WTC11 (cell line): ENCODE data around the gene TMEM144. TPM values are rescaled to one million over a fixed set of nuclear protein-coding genes. Genes with fewer than 3 reads are reported as not detected.

Source experiments
- ATAC-seq: fragments of 200-7000 bp; cut with Tn5 transposase; 2 replicates; pipeline ENCODE4 v1.10.0; 2021; ENCODE audit warnings: mild to moderate bottlenecking, moderate library complexity
- CTCF ChIA-PET: fragments of 300-600 bp; sonication (Branson Sonifier 250); formaldehyde crosslinking; loops from one replicate; lab custom pipeline; 2021; ENCODE audit warnings: antibody characterized with exemption; lab: Charles Lee
- POLR2A ChIA-PET: fragments of 350-600 bp; sonication (Branson Sonifier 250); formaldehyde crosslinking; loops from one replicate; lab custom pipeline; 2021; ENCODE audit warnings: antibody characterized with exemption; lab: Charles Lee
- DNase-seq: peaks from one replicate; pipeline ENCODE4 v3.0.0; 2021; ENCODE audit warnings: low spot score
- H3K27ac Mint-ChIP-seq: 2 replicates; pipeline ENCODE4 v1.8.0; 2021; ENCODE audit warnings: mixed read lengths
- H3K27me3 Mint-ChIP-seq: 2 replicates; pipeline ENCODE4 v1.8.0; 2021; ENCODE audit warnings: low read depth, mild to moderate bottlenecking, moderate library complexity, mixed read lengths
- H3K36me3 Mint-ChIP-seq: 2 replicates; pipeline ENCODE4 v1.8.0; 2021; ENCODE audit warnings: mixed read lengths
- H3K4me1 Mint-ChIP-seq: 2 replicates; pipeline ENCODE4 v1.8.0; 2022; ENCODE audit warnings: mixed read lengths
- H3K4me3 Mint-ChIP-seq: 2 replicates; pipeline ENCODE4 v1.8.0; 2021; ENCODE audit warnings: mild to moderate bottlenecking, moderate library complexity, mixed read lengths
- H3K9me3 Mint-ChIP-seq: 2 replicates; pipeline ENCODE4 v1.8.0; 2021; ENCODE audit warnings: mixed read lengths
- CBFB ChIP-seq: sonication (generic); formaldehyde crosslinking; IDR thresholded peaks from 2 replicates; pipeline ENCODE4 v1.8.1; 2022; ENCODE audit warnings: mild to moderate bottlenecking, low read depth, missing genetic modification reagents
- EMX1 ChIP-seq: fragments of 250-450 bp; sonication (Bioruptor Pico); IDR thresholded peaks from 2 replicates; pipeline ENCODE4 v1.8.0; 2021; ENCODE audit warnings: mild to moderate bottlenecking
- ESRRA ChIP-seq: sonication (generic); formaldehyde crosslinking; IDR thresholded peaks from 2 replicates; pipeline ENCODE4 v1.8.1; 2022; ENCODE audit warnings: mild to moderate bottlenecking, missing genetic modification reagents, borderline replicate concordance
- ETV6 ChIP-seq: sonication (generic); formaldehyde crosslinking; IDR thresholded peaks from 2 replicates; pipeline ENCODE4 v1.8.1; 2022; ENCODE audit warnings: mild to moderate bottlenecking, missing genetic modification reagents
- FOXP1 ChIP-seq: sonication (generic); formaldehyde crosslinking; IDR thresholded peaks from 2 replicates; pipeline ENCODE4 v1.8.0; 2022; ENCODE audit warnings: missing genetic modification reagents, mild to moderate bottlenecking, moderate library complexity, borderline replicate concordance
- GABPB1 ChIP-seq: sonication (generic); formaldehyde crosslinking; IDR thresholded peaks from 2 replicates; pipeline ENCODE4 v1.8.1; 2023; ENCODE audit warnings: mild to moderate bottlenecking, missing genetic modification reagents
- GTF2I ChIP-seq: fragments of 250-450 bp; sonication (Bioruptor Pico); conservative IDR thresholded peaks from 2 replicates; pipeline ENCODE4 v1.4.0; 2021; ENCODE audit warnings: mild to moderate bottlenecking
- HMGA2 ChIP-seq: fragments of 250-450 bp; sonication (Bioruptor Pico); IDR thresholded peaks from 2 replicates; pipeline ENCODE4 v1.4.0; 2021; ENCODE audit warnings: mild to moderate bottlenecking, moderate library complexity
- IRF2 ChIP-seq: sonication (generic); formaldehyde crosslinking; IDR thresholded peaks from 2 replicates; pipeline ENCODE4 v1.8.0; 2022; ENCODE audit warnings: low read depth, missing genetic modification reagents, borderline replicate concordance
- MYBL2 ChIP-seq: sonication (generic); formaldehyde crosslinking; IDR thresholded peaks from 2 replicates; pipeline ENCODE4 v1.8.1; 2023; ENCODE audit warnings: mild to moderate bottlenecking, moderate library complexity, missing genetic modification reagents
- RELA ChIP-seq: sonication (generic); formaldehyde crosslinking; IDR thresholded peaks from 2 replicates; pipeline ENCODE4 v1.8.1; 2022; ENCODE audit warnings: missing genetic modification reagents, mild to moderate bottlenecking, borderline replicate concordance
- TP53 ChIP-seq: sonication (generic); formaldehyde crosslinking; IDR thresholded peaks from 2 replicates; pipeline ENCODE4 v1.8.1; 2023; ENCODE audit warnings: mild to moderate bottlenecking, missing genetic modification reagents
- USF1 ChIP-seq: sonication (generic); formaldehyde crosslinking; IDR thresholded peaks from 2 replicates; pipeline ENCODE4 v1.8.0; 2022; ENCODE audit warnings: mild to moderate bottlenecking, missing genetic modification reagents
- USF2 ChIP-seq: sonication (generic); formaldehyde crosslinking; IDR thresholded peaks from 2 replicates; pipeline ENCODE4 v1.8.1; 2023; ENCODE audit warnings: mild to moderate bottlenecking, missing genetic modification reagents, moderate library complexity
- ZBTB21 ChIP-seq: sonication (generic); formaldehyde crosslinking; IDR thresholded peaks from 2 replicates; pipeline ENCODE4 v1.8.1; 2023; ENCODE audit warnings: mild to moderate bottlenecking, missing genetic modification reagents, borderline replicate concordance
- ZMAT4 ChIP-seq: fragments of 250-450 bp; sonication (Bioruptor Pico); IDR thresholded peaks from 2 replicates; pipeline ENCODE4 v1.9.0; 2021; ENCODE audit warnings: mild to moderate bottlenecking
- ZNF219 ChIP-seq: sonication (generic); formaldehyde crosslinking; IDR thresholded peaks from 2 replicates; pipeline ENCODE4 v1.8.0; 2023; ENCODE audit warnings: missing genetic modification reagents, mild to moderate bottlenecking, borderline replicate concordance
- total RNA-seq: library from RNA; stranded (reverse); gene quantifications from 3 replicates; pipeline ENCODE4 v1.2.3, GENCODE V29; 2021
- TF ChIP-seq, protein P1 (sequence below): sonication (generic); formaldehyde crosslinking; IDR thresholded peaks from 2 replicates; pipeline ENCODE4 v1.8.1; 2023; ENCODE audit warnings: mild to moderate bottlenecking, missing genetic modification reagents

Gene TMEM144
- total RNA-seq, 1 experiment from 2014 or later: 3.8 TPM

- no peak for TF ChIP-seq EMX1 (CRISPR knock-in tag)
- TF ChIP-seq TP53 (CRISPR knock-in tag): no peak
Observed at GRCh38 chr4:158291334-158292055, 81.2 kb downstream of the TMEM144 start (continued).

- H3K27ac Mint-ChIP-seq: no peak overlapping the region
- DNase-seq (no peak), ATAC-seq (no peak)
- no peaks in the 10 kb centered on the region for H3K27me3 Mint-ChIP-seq
- H3K4me1 Mint-ChIP-seq: peaks cover 3% of the 10 kb centered on the region
- TF ChIP-seq ETV6: no peak
- TF ChIP-seq IRF2 (CRISPR knock-in tag): no peak
- no peak for TF ChIP-seq RELA (CRISPR knock-in tag)
- POLR2A ChIA-PET: no interaction called here
- CTCF ChIA-PET: no interaction called here
- H3K36me3 Mint-ChIP-seq: peaks cover 36% of the 10 kb centered on the region
- H3K4me3 Mint-ChIP-seq: no peak overlapping the region
- peaks cover 46% of the 10 kb centered on the region for H3K9me3 Mint-ChIP-seq
Observed at GRCh38 chr4:158292156-158292555, 81.9 kb downstream of the TMEM144 start.

GRCh38 chr4:158295053-158295452, 84.8 kb downstream of the TMEM144 start:
- no peak for ATAC-seq
- H3K27me3 Mint-ChIP-seq: no peaks in the 10 kb centered on the region
- H3K9me3 Mint-ChIP-seq: peaks cover 61% of the 10 kb centered on the region
- no peak overlapping the region for H3K4me3 Mint-ChIP-seq
- no peak for DNase-seq
- POLR2A ChIA-PET: no interaction called here
- CTCF ChIA-PET: no interaction called here
- H3K27ac Mint-ChIP-seq: no peak overlapping the region
- H3K4me1 Mint-ChIP-seq: no peaks in the 10 kb centered on the region
- TF ChIP-seq ESRRA (CRISPR knock-in tag): no peak
- TF ChIP-seq ZBTB21 (CRISPR knock-in tag): no peak
- TF ChIP-seq GABPB1 (CRISPR knock-in tag): peak; percentile 97
- no peak for TF ChIP-seq FOXP1 (CRISPR knock-in tag)
- no peak for TF ChIP-seq ZMAT4
- no peak for TF ChIP-seq GTF2I (CRISPR knock-in tag)
- peaks cover 46% of the 10 kb centered on the region for H3K36me3 Mint-ChIP-seq

- H3K4me1 Mint-ChIP-seq: peaks cover 11% of the 10 kb centered on the region
- no peak for TF ChIP-seq MYBL2 (CRISPR knock-in tag)
- TF ChIP-seq USF1 (CRISPR knock-in tag): no peak
- TF ChIP-seq USF2 (CRISPR knock-in tag): no peak
- TF ChIP-seq, protein P1, sequence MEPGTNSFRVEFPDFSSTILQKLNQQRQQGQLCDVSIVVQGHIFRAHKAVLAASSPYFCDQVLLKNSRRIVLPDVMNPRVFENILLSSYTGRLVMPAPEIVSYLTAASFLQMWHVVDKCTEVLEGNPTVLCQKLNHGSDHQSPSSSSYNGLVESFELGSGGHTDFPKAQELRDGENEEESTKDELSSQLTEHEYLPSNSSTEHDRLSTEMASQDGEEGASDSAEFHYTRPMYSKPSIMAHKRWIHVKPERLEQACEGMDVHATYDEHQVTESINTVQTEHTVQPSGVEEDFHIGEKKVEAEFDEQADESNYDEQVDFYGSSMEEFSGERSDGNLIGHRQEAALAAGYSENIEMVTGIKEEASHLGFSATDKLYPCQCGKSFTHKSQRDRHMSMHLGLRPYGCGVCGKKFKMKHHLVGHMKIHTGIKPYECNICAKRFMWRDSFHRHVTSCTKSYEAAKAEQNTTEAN: no peak
- no peak for TF ChIP-seq HMGA2 (CRISPR knock-in tag)
- no peak for TF ChIP-seq CBFB (CRISPR knock-in tag)
- no peak for TF ChIP-seq ZNF219
- TF ChIP-seq FOXP1 (CRISPR knock-in tag): no peak
- DNase-seq (no peak), ATAC-seq (no peak)
- H3K27me3 Mint-ChIP-seq: no peaks in the 10 kb centered on the region
- H3K9me3 Mint-ChIP-seq: peaks cover 50% of the 10 kb centered on the region
- POLR2A ChIA-PET: no interaction called here
- CTCF ChIA-PET: no interaction called here
- peaks cover 33% of the 10 kb centered on the region for H3K36me3 Mint-ChIP-seq
- no peak overlapping the region for H3K4me3 Mint-ChIP-seq
- no peak overlapping the region for H3K27ac Mint-ChIP-seq
Observed at GRCh38 chr4:158297866-158298265, 87.6 kb downstream of the TMEM144 start.
